Activated T-cell treated with anti-CD3 and anti-CD28 coated beads, Interleukin-2, amount 50 U/mL, for 48 hours (primary cell): ENCODE measurements around the gene TTC1.
"Not testable (repeated sequence)": the region's sequence is repeated elsewhere in the genome, so short reads cannot be mapped to it uniquely, and the experiment has no call there.

Experiments used
- DNase-seq, 2 experiments: peaks; one replicate each; pipeline ENCODE4 v3.0.0-alpha.2; 2020

Gene TTC1

GRCh38 chr5:160007514-160007913 lies 1.4 kb upstream of the TTC1 start:
- no peak for DNase-seq

DNA sequence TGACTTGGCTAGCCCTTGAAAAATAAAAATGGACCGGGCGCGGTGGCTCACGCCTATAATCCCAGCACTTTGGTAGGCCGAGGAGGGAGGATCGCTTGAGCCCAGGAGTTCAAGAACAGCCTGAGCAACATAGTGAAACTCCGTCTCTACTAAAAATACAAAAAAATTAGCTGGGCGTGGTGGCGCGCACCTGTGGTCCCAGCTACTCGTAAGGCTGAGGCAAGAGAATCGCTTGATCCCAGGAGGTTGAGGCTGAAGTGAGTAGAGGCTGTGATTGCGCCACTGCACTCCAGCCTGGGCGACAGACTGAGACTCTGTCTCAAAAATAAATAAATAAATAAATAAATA lies 436 bp upstream of the TTC1 start:
- not testable (repeated sequence) for DNase-seq

DNA sequence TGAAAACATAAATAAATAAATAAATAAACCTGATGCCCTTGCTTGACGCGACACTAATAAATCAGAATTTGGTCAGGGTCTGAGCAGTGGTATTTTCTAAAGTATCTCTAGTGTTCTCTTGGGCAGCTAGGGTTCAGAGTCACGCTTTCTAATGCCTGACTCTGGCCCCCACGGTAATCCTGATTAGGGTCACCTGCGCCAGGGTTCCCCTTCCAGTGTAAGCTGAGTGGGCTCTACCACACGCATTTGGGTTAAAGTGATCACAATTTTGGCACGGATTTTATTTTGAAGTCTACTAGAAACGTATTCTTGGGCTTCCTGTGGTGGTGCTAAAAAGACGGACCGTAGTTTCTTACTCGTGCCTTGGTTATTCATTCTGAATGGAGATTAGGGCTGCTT lies 651 bp downstream of the TTC1 start:
- DNase-seq = peak in 1 of 2 experiments; percentile 24

- DNase-seq = no peak
Measured at GRCh38 chr5:160011471-160011870, 2.5 kb downstream of the TTC1 start.

DNA sequence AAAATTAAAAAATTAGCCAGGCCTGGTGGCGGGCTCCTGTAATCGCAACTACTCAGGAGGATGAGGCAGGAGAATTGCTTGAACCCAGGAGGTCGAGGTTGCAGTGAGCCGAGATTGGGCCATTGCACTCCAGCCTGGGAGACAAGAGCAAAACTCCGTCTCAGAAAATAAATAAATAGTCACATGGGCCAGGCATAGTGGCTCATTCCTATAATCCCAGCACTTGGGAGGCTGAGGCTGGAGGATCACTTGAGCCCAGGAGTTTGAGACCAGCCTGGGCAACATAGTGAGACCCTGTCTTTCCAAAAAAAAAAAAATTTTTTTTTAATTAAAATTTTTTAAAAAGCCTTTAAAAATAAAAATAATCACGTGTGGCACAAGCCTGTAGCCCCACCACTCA lies 5.3 kb downstream of the TTC1 start:
- not testable (repeated sequence) for DNase-seq

DNA sequence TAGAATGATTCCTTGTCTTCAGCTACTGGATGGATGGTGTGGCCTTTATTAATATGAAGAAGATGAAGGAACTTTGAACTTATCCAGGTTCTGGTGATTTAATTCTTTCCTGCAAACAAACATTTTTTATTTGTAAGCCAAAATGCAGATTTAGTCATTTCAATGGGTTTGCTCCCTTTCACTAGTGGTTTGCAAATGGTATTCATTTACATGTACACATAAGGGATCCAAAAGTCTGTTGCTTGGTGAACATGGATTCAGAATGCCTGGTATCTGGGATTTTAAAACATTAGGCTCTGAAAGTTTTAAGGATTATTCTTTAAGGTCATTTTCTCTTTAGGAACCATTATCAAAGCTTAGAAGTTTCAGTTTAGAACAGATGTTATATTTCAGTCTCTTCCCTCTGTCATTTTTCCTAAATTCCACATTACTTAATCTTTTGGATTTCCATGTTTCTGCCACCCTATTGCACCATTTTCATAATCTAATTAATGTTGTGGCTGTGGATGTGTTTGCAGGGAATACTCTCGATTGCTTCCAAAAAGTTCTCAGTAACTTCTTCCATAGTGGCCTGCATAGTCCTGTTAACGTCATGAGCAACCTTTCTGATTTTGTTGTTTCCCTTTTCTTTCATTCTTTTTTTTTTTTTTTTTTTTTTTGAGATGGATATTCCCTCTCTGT lies 10.1 kb downstream of the TTC1 start:
- DNase-seq = no peak

DNA sequence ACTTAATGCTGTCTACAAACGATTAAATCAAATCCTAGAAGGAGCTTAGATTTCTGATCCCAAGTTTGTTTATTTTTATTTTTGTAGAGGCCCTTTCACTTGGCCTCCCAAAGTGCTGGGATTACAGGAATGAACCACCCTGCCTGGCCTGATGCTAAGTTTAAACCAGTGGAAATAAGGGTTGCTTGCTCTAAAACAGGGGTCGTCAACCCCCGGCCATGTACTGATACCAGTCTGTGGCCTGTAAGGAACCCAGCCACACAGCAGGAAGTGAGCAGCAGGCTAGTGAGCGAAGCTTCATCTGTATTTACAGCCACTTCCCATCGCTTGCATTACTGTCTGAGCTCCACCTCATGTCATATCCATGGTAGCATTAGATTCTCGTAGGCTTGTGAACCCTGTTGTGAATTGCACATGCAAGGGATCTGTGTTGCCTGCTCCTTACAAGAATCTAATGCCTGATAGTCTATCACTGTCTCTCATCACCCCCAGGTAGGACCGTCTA lies 11.4 kb downstream of the TTC1 start:
- no peak for DNase-seq

GRCh38 chr5:160020964-160021363 lies 12.0 kb downstream of the TTC1 start:
- no peak for DNase-seq

- DNase-seq = peak; percentile 35 to 44
Measured at GRCh38 chr5:160021831-160022446, 13.0 kb downstream of the TTC1 start.

DNA sequence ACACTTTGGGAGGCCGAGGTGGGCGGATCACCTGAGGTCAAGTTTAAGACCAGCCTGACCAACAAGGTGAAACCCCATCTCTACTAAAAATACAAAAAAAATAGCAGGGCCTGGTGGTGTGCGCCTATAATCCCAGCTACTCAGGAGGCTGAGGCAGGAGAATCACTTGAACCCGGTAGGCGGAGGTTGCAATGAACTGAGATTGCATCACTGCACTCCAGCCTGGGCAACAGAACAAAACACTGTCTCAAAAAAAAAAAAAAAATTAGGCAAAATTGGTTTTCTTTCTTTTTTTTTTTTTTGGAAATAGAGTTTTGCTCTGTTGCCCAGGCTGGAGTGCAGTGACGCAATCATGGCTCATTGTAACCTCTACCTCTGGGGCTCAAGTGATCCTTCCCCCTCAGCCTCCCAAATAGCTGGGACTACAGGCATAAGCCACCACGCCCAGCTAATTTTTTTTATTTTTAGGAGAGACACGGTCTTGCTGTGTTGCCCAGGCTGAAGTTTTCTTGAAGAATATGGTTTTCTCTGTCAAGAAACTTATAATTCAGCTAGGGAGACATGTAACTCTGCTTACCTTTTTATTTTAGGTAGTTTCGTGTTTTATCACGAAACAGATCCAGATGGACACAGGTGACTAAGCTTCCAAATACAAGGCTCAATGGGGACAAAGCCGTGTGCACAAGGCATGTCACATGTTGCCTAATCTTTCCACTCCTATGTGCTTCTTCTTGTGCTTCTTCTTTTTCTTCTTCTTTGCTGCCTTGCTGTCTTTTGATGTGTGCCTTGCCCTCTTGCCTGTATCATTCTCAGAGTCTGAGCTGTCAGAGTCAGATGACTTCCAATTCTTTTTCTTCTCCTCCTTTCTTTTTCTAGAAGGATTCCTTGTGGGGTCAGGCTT lies 14.3 kb downstream of the TTC1 start:
- no peak for DNase-seq

- DNase-seq = no peak
Measured at GRCh38 chr5:160023908-160024630, 15.1 kb downstream of the TTC1 start.

DNA sequence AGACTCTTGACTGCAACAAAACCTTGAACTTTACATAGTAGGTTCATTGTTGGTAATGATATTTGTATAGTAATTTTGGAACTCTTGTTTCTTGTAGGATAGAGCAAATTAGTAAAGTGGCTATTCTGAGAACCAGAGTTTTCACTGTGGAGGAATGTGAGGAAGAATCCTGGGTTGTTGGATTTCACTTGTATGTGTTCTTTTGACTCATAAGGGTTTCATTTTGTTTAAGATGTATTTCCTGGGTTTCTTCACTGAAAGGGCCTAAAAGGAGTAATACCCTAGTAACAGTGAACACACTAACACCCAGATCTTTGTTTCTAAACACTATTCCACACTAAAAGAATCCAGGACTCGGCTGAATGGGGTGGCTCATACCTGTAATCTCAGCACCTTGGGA lies 20.1 kb downstream of the TTC1 start:
- no peak for DNase-seq

DNA sequence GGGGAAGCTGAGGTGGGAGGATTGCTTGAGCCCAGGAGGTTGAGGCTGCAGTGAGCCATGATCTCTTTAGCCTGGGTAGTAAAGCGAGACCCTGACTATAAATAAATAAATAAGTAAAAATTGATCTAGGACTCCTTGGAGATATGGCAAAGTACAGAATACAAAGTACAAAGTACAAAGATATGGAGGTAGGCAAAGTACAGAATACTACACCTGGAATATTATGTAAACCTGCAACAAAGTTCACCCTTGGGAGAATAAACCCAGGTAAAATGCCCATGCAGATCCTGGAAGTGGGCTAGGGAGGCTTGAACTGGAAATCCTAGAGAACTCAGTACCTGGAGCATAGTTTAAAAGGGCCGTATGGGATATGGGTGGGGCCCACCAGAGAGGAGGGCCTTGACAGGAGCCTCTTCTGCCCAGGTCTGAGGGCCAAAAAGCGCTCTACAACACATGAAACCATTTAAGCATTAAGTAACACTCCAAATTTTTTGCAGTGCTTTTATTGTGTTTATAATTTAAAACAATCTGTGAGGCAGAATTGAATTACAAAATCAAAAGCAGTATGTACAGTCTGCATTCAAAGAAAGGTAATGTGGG lies 20.7 kb downstream of the TTC1 start:
- DNase-seq = no peak

GRCh38 chr5:160030631-160031377 lies 21.9 kb downstream of the TTC1 start:
- DNase-seq = no peak

- DNase-seq = no peak
Measured at GRCh38 chr5:160033546-160034252, 24.8 kb downstream of the TTC1 start.

GRCh38 chr5:160036243-160036642 lies 27.3 kb downstream of the TTC1 start:
- no peak for DNase-seq

DNA sequence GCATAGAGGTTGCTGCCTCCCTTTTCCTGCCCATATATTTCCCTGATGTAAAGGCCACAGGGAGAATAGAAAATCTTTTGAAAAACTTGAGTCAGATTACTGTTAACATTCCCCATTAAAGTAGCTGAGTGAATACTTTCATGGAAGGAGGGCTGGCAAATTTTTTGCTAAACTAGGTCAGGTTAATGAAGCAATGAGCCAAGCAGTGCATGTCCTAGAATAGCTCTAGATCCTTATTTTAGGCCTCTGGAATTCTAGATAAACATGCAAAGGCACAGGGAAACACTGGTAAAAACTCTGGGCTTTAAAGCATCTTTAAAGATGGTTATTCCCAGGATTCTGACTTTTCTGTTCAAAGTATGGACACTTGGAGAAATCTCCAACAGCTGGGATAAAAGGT lies 27.9 kb downstream of the TTC1 start:
- DNase-seq = no peak

DNA sequence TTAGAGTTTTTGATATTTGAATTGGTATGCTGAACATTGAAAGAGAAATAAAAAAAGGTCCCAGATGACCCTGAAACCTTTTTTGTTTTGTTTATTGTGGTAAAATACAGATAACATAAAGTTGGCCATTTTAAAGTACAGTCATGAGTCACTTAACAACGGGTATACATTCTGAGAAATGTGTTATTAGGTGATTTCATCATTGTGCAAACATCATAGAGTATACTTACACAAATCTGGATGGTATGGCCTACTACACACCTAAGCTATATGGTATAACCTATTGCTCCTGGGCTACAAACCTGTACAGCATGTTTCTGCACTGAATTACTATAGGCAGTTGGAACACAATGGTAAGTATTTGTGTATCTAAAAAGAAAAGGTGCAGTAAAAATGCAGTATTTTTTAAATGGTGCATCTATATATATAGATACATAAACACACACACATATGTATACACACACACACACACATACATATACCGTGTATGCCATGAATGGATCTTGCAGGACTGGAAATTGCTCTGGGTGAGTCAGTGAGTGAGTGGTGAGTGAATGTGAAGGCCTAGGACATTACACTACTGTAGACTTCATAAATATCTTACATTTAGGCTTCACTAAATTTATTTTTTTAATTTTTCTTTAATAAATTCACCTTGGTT lies 31.0 kb downstream of the TTC1 start:
- no peak for DNase-seq

DNA sequence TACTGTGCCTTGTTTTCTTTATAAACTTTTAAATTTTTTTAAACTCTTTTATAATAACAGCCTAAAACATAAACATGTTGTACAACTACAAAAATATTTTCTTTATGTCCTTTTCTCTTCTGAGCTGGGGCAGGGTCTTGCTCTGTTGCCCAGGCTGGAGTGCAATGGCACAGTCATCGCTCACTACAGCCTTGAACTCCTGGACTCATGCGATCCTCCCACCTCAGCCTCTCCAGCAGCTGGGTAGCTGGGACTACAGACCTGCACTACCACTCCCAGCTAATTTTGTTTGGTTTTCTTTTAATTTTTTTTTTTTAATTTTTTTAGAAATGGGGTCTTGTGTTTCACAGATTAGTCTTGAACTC lies 31.5 kb downstream of the TTC1 start:
- DNase-seq = no peak

- no peak for DNase-seq
Measured at GRCh38 chr5:160042671-160043070, 33.7 kb downstream of the TTC1 start.

DNA sequence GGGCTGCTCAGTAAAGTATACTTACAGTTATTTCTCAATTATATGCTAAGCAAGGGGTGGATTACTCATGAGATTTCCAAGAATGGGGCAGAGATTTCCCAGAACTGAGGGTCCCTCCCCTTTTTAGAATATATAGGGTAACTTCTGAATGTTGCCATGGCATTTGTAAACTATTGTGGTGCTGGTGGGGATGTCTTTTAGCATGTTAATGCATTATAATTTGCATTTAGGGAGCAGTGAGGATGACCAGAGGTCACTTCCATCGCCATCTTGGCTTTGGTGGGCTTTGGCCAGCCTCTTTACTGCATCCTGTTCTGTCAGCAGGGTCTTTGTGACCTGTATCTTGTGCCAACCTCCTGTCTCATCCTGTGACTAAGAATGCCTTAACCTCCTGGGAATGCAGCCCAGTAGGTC lies 35.5 kb downstream of the TTC1 start:
- DNase-seq = no peak
